NCI-H128 (cell line): ENCODE measurements around the gene FGF11.
"Not testable (repeated sequence)": the region's sequence is repeated elsewhere in the genome, so short reads cannot be mapped to it uniquely, and the experiment has no call there.

Experiments
- DNase-seq: peaks from one replicate; lab custom pipeline; 2025; ENCODE audit not compliant: unreplicated experiment; lab: John Stamatoyannopoulos, UW

The FGF11 gene

GRCh38 chr17:7460850-7461660, 21.7 kb downstream of the FGF11 start:
- no peak for DNase-seq

GRCh38 chr17:7462474-7463371, 23.4 kb downstream of the FGF11 start:
- DNase-seq, result no peak

- DNase-seq, result no peak
Observed at GRCh38 chr17:7463372-7463846, 24.1 kb downstream of the FGF11 start.

- DNase-seq, result no peak
Observed at GRCh38 chr17:7464081-7464480, 24.8 kb downstream of the FGF11 start.

GRCh38 chr17:7465597-7466275, 26.4 kb downstream of the FGF11 start:
- no peak for DNase-seq

GRCh38 chr17:7466318-7466638, 27.0 kb downstream of the FGF11 start:
- DNase-seq, result no peak

- no peak for DNase-seq
Observed at GRCh38 chr17:7466639-7467341, 27.5 kb downstream of the FGF11 start.

GRCh38 chr17:7467498-7467897, 28.2 kb downstream of the FGF11 start:
- DNase-seq, result no peak

- no peak for DNase-seq
Observed at GRCh38 chr17:7468290-7468689, 29.0 kb downstream of the FGF11 start.

- no peak for DNase-seq
Observed at GRCh38 chr17:7468804-7469389, 29.6 kb downstream of the FGF11 start.

GRCh38 chr17:7469843-7470242, 30.5 kb downstream of the FGF11 start:
- not testable (repeated sequence) for DNase-seq

GRCh38 chr17:7470457-7470973, 31.2 kb downstream of the FGF11 start:
- DNase-seq, result not testable (repeated sequence)

GRCh38 chr17:7471729-7472128, 32.4 kb downstream of the FGF11 start:
- no peak for DNase-seq

- DNase-seq, result not testable (repeated sequence)
Observed at GRCh38 chr17:7474767-7475166, 35.5 kb downstream of the FGF11 start.

- DNase-seq, result no peak
Observed at GRCh38 chr17:7475764-7476422, 36.6 kb downstream of the FGF11 start.

- no peak for DNase-seq
Observed at GRCh38 chr17:7476494-7476893, 37.2 kb downstream of the FGF11 start.

- DNase-seq, result no peak
Observed at GRCh38 chr17:7476951-7477350, 37.6 kb downstream of the FGF11 start.

- DNase-seq, result no peak
Observed at GRCh38 chr17:7477392-7478275, 38.3 kb downstream of the FGF11 start.
